G401 (cell line): Measurements from ENCODE around the gene SLC25A39. TPM values are rescaled to one million over a fixed set of nuclear protein-coding genes. Genes with fewer than 3 reads are reported as not detected.
"Not testable (repeated sequence)": the region's sequence is repeated elsewhere in the genome, so short reads cannot be mapped to it uniquely, and the experiment has no call there.

ENCODE experiments used
- DNase-seq: peaks from one replicate; pipeline ENCODE4 v3.0.0-alpha.2; 2015; ENCODE audit warnings: low spot score
- in situ Hi-C: cut with HindIII; loops from 2 replicates; pipeline ENCODE4 v1.10.0; 2016; ENCODE audit warnings: low sequenced_read_pairs, mixed read lengths
- total RNA-seq: library from RNA; depleted of rRNA; stranded (reverse); fragments of >200 nt; shearing (Covaris generic); gene quantifications from 2 replicates; pipeline ENCODE4 v1.2.3, GENCODE V29; 2014

SLC25A39 gene
- total RNA-seq, 1 experiment from 2014 or later: 340 TPM

GRCh38 chr17:44340553-44340952 lies 15.9 kb upstream of the SLC25A39 start:
- DNase-seq, in situ Hi-C loops: not testable (repeated sequence)

GRCh38 chr17:44338702-44339101 lies 14.1 kb upstream of the SLC25A39 start:
- in situ Hi-C loops: no loop called here

GRCh38 chr17:44335968-44336367 lies 11.3 kb upstream of the SLC25A39 start:
- in situ Hi-C loops: no loop called here
- no peak for DNase-seq

More at GRCh38 chr17:44338702-44339101, 14.1 kb upstream of the SLC25A39 start:
- DNase-seq: no peak

GRCh38 chr17:44335564-44335963 lies 10.9 kb upstream of the SLC25A39 start:
- DNase-seq: no peak
- in situ Hi-C loops: no loop called here

- no peak for DNase-seq
- in situ Hi-C loops: no loop called here
Measured at GRCh38 chr17:44334727-44335126, 10.1 kb upstream of the SLC25A39 start.

- in situ Hi-C loops: no loop called here
- no peak for DNase-seq
Measured at GRCh38 chr17:44334315-44334714, 9.7 kb upstream of the SLC25A39 start.

- in situ Hi-C loops: no loop called here
- no peak for DNase-seq
Measured at GRCh38 chr17:44333371-44333770, 8.7 kb upstream of the SLC25A39 start.

- DNase-seq: peak; percentile 91
- in situ Hi-C loops: no loop called here
Measured at GRCh38 chr17:44331249-44331760, 6.7 kb upstream of the SLC25A39 start.

GRCh38 chr17:44330263-44330662 lies 5.6 kb upstream of the SLC25A39 start:
- DNase-seq, in situ Hi-C loops: not testable (repeated sequence)

- in situ Hi-C loops: loop anchor here (10.0 kb wide), 2 partner anchors 75 to 125 kb away; no protein-coding TSS in a partner anchor
Measured at GRCh38 chr17:44329516-44329915, 4.9 kb upstream of the SLC25A39 start.

GRCh38 chr17:44327715-44328449 lies 3.3 kb upstream of the SLC25A39 start:
- in situ Hi-C loops: loop anchor here (10.0 kb wide), 2 partner anchors 73 to 123 kb away; no protein-coding TSS in a partner anchor
- DNase-seq: no peak

More at GRCh38 chr17:44329516-44329915, 4.9 kb upstream of the SLC25A39 start:
- not testable (repeated sequence) for DNase-seq

GRCh38 chr17:44326861-44327444 lies 2.3 kb upstream of the SLC25A39 start:
- peak; percentile 99 for DNase-seq
- in situ Hi-C loops: loop anchor here (10.0 kb wide), 2 partner anchors 72 to 122 kb away; no protein-coding TSS in a partner anchor

GRCh38 chr17:44324092-44324570 lies 492 bp downstream of the SLC25A39 start:
- in situ Hi-C loops: loop anchor here (10.0 kb wide), 2 partner anchors 69 to 119 kb away; no protein-coding TSS in a partner anchor
- DNase-seq: no peak

- DNase-seq: no peak
- in situ Hi-C loops: loop anchor here (10.0 kb wide), 2 partner anchors 69 to 119 kb away; no protein-coding TSS in a partner anchor
Measured at GRCh38 chr17:44323359-44324091, 1.1 kb downstream of the SLC25A39 start.

GRCh38 chr17:44322236-44322895 lies 2.3 kb downstream of the SLC25A39 start:
- in situ Hi-C loops: loop anchor here (10.0 kb wide), 2 partner anchors 68 to 118 kb away; no protein-coding TSS in a partner anchor
- DNase-seq: no peak

GRCh38 chr17:44321246-44322120 lies 3.1 kb downstream of the SLC25A39 start:
- no peak for DNase-seq
- in situ Hi-C loops: loop anchor here (10.0 kb wide), 2 partner anchors 67 to 117 kb away; no protein-coding TSS in a partner anchor

- DNase-seq: no peak
- in situ Hi-C loops: loop anchor here (10.0 kb wide), 2 partner anchors 65 to 115 kb away; no protein-coding TSS in a partner anchor
Measured at GRCh38 chr17:44320066-44320465, 4.6 kb downstream of the SLC25A39 start.
